H9 (cell line): Measurements from ENCODE around the gene MPV17L2. TPM values are rescaled to one million over a fixed set of nuclear protein-coding genes. Genes with fewer than 3 reads are reported as not detected.

Experiments
- DNase-seq: peaks from one replicate; pipeline ENCODE4 v3.0.0-alpha.2; 2017
- H2AFZ ChIP-seq: one replicate; pipeline ENCODE4 v1.6.1; 2013; ENCODE audit warnings: mild to moderate bottlenecking, low read length, control low read depth, moderate library complexity
- H2AK5ac ChIP-seq: 2 replicates; pipeline ENCODE4 v1.6.1; 2013; ENCODE audit warnings: low read length, control low read depth, mixed read lengths; ENCODE audit not compliant: insufficient read length
- H2BK120ac ChIP-seq: one replicate; pipeline ENCODE4 v1.6.1; 2013; ENCODE audit warnings: low read depth, mild to moderate bottlenecking, low read length, control low read depth, inconsistent platforms; ENCODE audit not compliant: poor library complexity, severe bottlenecking
- H2BK12ac ChIP-seq: 2 replicates; pipeline ENCODE4 v1.6.1; 2013; ENCODE audit warnings: low read length, control low read depth, mixed read lengths, low read depth; ENCODE audit not compliant: insufficient read length
- H2BK15ac ChIP-seq: 2 replicates; pipeline ENCODE4 v1.6.1; 2013; ENCODE audit warnings: low read depth, low read length, control low read depth
- H2BK20ac ChIP-seq: one replicate; pipeline ENCODE4 v1.6.1; 2013; ENCODE audit warnings: low read depth, mild to moderate bottlenecking, low read length, control low read depth, inconsistent platforms; ENCODE audit not compliant: poor library complexity, severe bottlenecking
- H2BK5ac ChIP-seq: 2 replicates; pipeline ENCODE4 v1.6.1; 2013; ENCODE audit warnings: low read length, control low read depth, mixed read lengths; ENCODE audit not compliant: insufficient read length
- H3K14ac ChIP-seq: 2 replicates; pipeline ENCODE4 v1.6.1; 2013; ENCODE audit warnings: low read length, control low read depth; ENCODE audit not compliant: insufficient read depth
- H3K18ac ChIP-seq: 2 replicates; pipeline ENCODE4 v1.6.1; 2013; ENCODE audit warnings: low read depth, mild to moderate bottlenecking, mixed read lengths, low read length, control low read depth; ENCODE audit not compliant: insufficient read length
- H3K23ac ChIP-seq: 2 replicates; pipeline ENCODE4 v1.6.1; 2013; ENCODE audit warnings: low read length, control low read depth, mixed read lengths, low read depth; ENCODE audit not compliant: insufficient read length
- H3K23me2 ChIP-seq: 2 replicates; pipeline ENCODE4 v1.6.1; 2013; ENCODE audit warnings: low read depth, mild to moderate bottlenecking, mixed read lengths, low read length, control low read depth; ENCODE audit not compliant: insufficient read length, poor library complexity, severe bottlenecking
- H3K27ac ChIP-seq: 2 replicates; pipeline ENCODE4 v1.5.1; 2013; ENCODE audit warnings: low read length, control low read depth, mixed read lengths, low read depth; ENCODE audit not compliant: insufficient read length
- H3K27me3 ChIP-seq: 2 replicates; pipeline ENCODE4 v1.6.1; 2013; ENCODE audit warnings: low read length, control low read depth, inconsistent platforms; ENCODE audit not compliant: insufficient read depth
- H3K4ac ChIP-seq: 2 replicates; pipeline ENCODE4 v1.6.1; 2013; ENCODE audit warnings: low read depth, mild to moderate bottlenecking, control low read depth, inconsistent platforms, low read length, moderate library complexity
- H3K4me1 ChIP-seq: 2 replicates; pipeline ENCODE4 v1.6.1; 2013; ENCODE audit warnings: low read length, control low read depth, inconsistent platforms; ENCODE audit not compliant: insufficient read depth
- H3K4me2 ChIP-seq: 2 replicates; pipeline ENCODE4 v1.6.1; 2013; ENCODE audit warnings: low read length, control low read depth, mixed read lengths; ENCODE audit not compliant: insufficient read length, insufficient read depth
- H3K56ac ChIP-seq: 2 replicates; pipeline ENCODE4 v1.6.1; 2013; ENCODE audit warnings: low read depth, mild to moderate bottlenecking, mixed read lengths, low read length, control low read depth; ENCODE audit not compliant: insufficient read length
- H3K79me1 ChIP-seq: 2 replicates; pipeline ENCODE4 v1.6.1; 2013; ENCODE audit warnings: low read depth, mild to moderate bottlenecking, moderate library complexity, low read length, control low read depth, inconsistent platforms; ENCODE audit not compliant: insufficient read depth, poor library complexity, severe bottlenecking
- H3K79me2 ChIP-seq: 2 replicates; pipeline ENCODE4 v1.6.1; 2013; ENCODE audit warnings: low read length, control low read depth, inconsistent platforms; ENCODE audit not compliant: insufficient read depth
- H3K9ac ChIP-seq: 2 replicates; pipeline ENCODE4 v1.6.1; 2013; ENCODE audit warnings: low read length, control low read depth, mixed read lengths; ENCODE audit not compliant: insufficient read length; ENCODE audit errors: extremely low read depth
- H3K9me3 ChIP-seq: one replicate; pipeline ENCODE4 v1.6.1; 2013; ENCODE audit warnings: low read depth, low read length, inconsistent platforms; ENCODE audit not compliant: control insufficient read depth
- H3T11ph ChIP-seq: one replicate; pipeline ENCODE4 v1.6.1; 2013; ENCODE audit warnings: mild to moderate bottlenecking, low read length, control low read depth, inconsistent platforms
- H4K20me1 ChIP-seq: one replicate; pipeline ENCODE4 v1.6.1; 2013; ENCODE audit not compliant: control insufficient read depth, insufficient read length, insufficient read depth
- H4K5ac ChIP-seq: 2 replicates; pipeline ENCODE4 v1.6.1; 2013; ENCODE audit warnings: low read depth, mild to moderate bottlenecking, mixed read lengths, low read length, control low read depth; ENCODE audit not compliant: insufficient read length
- H4K8ac ChIP-seq: replicated peaks from 2 replicates; pipeline ENCODE4 v1.6.1; 2013; ENCODE audit warnings: low read length, control low read depth, mixed read lengths, low read depth; ENCODE audit not compliant: insufficient read length
- H4K91ac ChIP-seq: 2 replicates; pipeline ENCODE4 v1.6.1; 2013; ENCODE audit warnings: low read depth, mild to moderate bottlenecking, moderate library complexity, mixed read lengths, low read length, control low read depth; ENCODE audit not compliant: insufficient read length
- H3K27ac Mint-ChIP-seq, 3 experiments: 2 replicates in 2 of 3; 3 replicates in 1 of 3; pipeline ENCODE4 v1.8.0; 2020 to 2021; ENCODE audit warnings: mixed read lengths in 3 of 3, mild to moderate bottlenecking in 1 of 3, moderate library complexity in 1 of 3
- H3K27me3 Mint-ChIP-seq: 2 replicates; pipeline ENCODE4 v1.8.0; 2021; ENCODE audit warnings: low read depth, mild to moderate bottlenecking, moderate library complexity, mixed read lengths
- H3K36me3 Mint-ChIP-seq, 3 experiments: 2 replicates in 2 of 3; 3 replicates in 1 of 3; pipeline ENCODE4 v1.8.0; 2020 to 2021; ENCODE audit warnings: low read depth in 3 of 3, mixed read lengths in 3 of 3; ENCODE audit not compliant: insufficient read depth in 1 of 3
- H3K4me1 Mint-ChIP-seq, 2 experiments: 2 replicates each; pipeline ENCODE4 v1.8.0; 2020; ENCODE audit warnings: mixed read lengths in 2 of 2
- H3K4me3 Mint-ChIP-seq, 2 experiments: 2 replicates in 1 of 2; 3 replicates in 1 of 2; pipeline ENCODE4 v1.8.0; 2020 to 2021; ENCODE audit warnings: mild to moderate bottlenecking in 2 of 2, mixed read lengths in 2 of 2, moderate library complexity in 1 of 2
- H3K9me3 Mint-ChIP-seq, 2 experiments: 2 replicates in 1 of 2; 3 replicates in 1 of 2; pipeline ENCODE4 v1.8.0; 2020; ENCODE audit warnings: mild to moderate bottlenecking in 2 of 2, mixed read lengths in 2 of 2, moderate library complexity in 1 of 2
- WGBS: extraction: QIAGEN DNeasy Blood & Tissue Kit; methylation state at CpG from one replicate; pipeline ENCODE4 v1.1.7; 2013; ENCODE audit warnings: missing lambda C conversion rate, low lambda C conversion rate, mixed read lengths; ENCODE audit not compliant: insufficient read length; ENCODE audit errors: extremely low coverage; 5-methylcytosine and 5-hydroxymethylcytosine counted together
- total RNA-seq: library from RNA; stranded (reverse); gene quantifications from 2 replicates; pipeline ENCODE4 v1.2.1, GENCODE V29; 2021
- TF ChIP-seq, protein P1 (sequence below): fragments of 200-600 bp; sonication (generic); conservative IDR thresholded peaks from 3 replicates; pipeline ENCODE4 v1.8.0; 2021; ENCODE audit warnings: antibody characterized with exemption, mild to moderate bottlenecking

MPV17L2 gene
- total RNA-seq, 1 experiment from 2014 or later, result 26.4 TPM

DNA sequence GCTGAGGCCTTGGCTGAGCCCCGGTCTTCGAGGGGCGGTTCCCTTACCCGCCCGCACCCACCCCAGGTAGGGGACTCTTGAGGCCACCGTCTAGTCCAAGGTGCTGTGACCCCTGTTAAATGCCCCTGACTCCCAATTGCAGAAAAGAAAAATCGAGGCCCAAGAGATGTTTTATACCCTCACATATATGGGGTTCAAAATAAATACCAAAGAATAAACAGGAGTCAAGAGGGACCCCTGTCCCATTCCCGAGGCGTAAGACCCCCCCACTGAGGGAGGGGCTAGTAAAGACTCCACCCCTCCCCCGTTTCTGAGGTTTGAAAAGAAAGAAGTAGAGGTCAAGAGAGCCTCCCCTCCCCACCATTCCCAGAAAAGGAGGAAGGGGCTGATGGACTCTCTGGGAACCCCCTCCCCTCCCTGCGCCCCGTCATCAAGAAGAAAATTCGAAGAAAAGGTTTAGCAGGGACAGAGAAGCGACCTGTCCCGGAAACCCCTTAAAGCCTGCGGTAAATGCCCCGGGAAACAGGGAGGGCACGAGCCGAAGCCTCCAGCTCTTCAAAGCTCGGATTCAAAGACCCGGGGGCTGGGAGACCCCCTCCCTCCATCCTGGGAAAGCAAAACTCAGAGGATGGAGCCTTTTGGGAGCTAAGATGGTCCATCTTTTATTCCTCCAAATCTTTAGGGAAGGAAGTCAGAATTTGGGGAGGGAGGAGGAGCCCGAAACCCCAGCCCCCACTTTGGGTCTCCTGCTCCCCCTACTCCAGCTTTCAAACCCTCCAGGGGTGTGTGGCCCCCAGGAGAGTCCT, 11.6 kb downstream of the MPV17L2 start:
- Histone ChIP-seq H4K5ac (no peak overlapping the region), H4K8ac (no peak overlapping the region), H3K27ac (peak overlapping the region; percentile 50), H3K4me1 (no peaks in the 10 kb centered on the region), H2BK5ac (no peak overlapping the region), H3K79me1 (no peaks in the 10 kb centered on the region), H2AK5ac (no peak overlapping the region), H3K14ac (peak overlapping the region; percentile 19; the same call in 1 of the 2 replicates), H2BK20ac (no peak overlapping the region), H3K18ac (no peak overlapping the region), H2BK15ac (no peak overlapping the region), H3K79me2 (no peaks in the 10 kb centered on the region; the same call in 1 of the 2 replicates), H3K27me3 (no peaks in the 10 kb centered on the region), H4K20me1 (peaks cover 4% of the 10 kb centered on the region), H3K9ac (peak overlapping the region; percentile 36), H3K4ac (no peak overlapping the region), H3K4me2 (peak overlapping the region; percentile 69), H3T11ph (no peak overlapping the region), H3K23ac (no peak overlapping the region), H2AFZ (no peak overlapping the region), H3K9me3 (no peaks in the 10 kb centered on the region), H4K91ac (no peak overlapping the region), H3K23me2 (peaks cover 18% of the 10 kb centered on the region), H3K56ac (no peak overlapping the region), H2BK120ac (no peak overlapping the region), H2BK12ac (no peak overlapping the region)
- peaks cover 3% of the 10 kb centered on the region; the same call in 1 of the 2 replicates for H3K27me3 Mint-ChIP-seq
- TF ChIP-seq, protein P1, sequence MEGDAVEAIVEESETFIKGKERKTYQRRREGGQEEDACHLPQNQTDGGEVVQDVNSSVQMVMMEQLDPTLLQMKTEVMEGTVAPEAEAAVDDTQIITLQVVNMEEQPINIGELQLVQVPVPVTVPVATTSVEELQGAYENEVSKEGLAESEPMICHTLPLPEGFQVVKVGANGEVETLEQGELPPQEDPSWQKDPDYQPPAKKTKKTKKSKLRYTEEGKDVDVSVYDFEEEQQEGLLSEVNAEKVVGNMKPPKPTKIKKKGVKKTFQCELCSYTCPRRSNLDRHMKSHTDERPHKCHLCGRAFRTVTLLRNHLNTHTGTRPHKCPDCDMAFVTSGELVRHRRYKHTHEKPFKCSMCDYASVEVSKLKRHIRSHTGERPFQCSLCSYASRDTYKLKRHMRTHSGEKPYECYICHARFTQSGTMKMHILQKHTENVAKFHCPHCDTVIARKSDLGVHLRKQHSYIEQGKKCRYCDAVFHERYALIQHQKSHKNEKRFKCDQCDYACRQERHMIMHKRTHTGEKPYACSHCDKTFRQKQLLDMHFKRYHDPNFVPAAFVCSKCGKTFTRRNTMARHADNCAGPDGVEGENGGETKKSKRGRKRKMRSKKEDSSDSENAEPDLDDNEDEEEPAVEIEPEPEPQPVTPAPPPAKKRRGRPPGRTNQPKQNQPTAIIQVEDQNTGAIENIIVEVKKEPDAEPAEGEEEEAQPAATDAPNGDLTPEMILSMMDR, result no peak
- H3K27ac Mint-ChIP-seq, result peak overlapping the region; percentile 96 to 98 (median 97)
- peaks cover 0 to 2% of the 10 kb centered on the region in 2 experiments; a peak in 1 of 5 replicates for H3K9me3 Mint-ChIP-seq
- H3K4me1 Mint-ChIP-seq, result peaks cover 8 to 34% of the 10 kb centered on the region in 2 experiments
- H3K4me3 Mint-ChIP-seq, result peak overlapping the region; percentile 78 to 91
- peaks cover 11 to 22% (median 15%) of the 10 kb centered on the region in 3 experiments; a peak in 5 of 7 replicates for H3K36me3 Mint-ChIP-seq
- no CpG with 5 or more reads among the region's 22 CpGs for WGBS
- DNase-seq, result no peak
